Bronchial epithelial cell (primary cell): ENCODE results near the gene CD36. TPM values are rescaled to one million over a fixed set of nuclear protein-coding genes. Genes with fewer than 3 reads are reported as not detected.

Experiments
- DNase-seq: peaks from one replicate; pipeline ENCODE4 v3.0.0-alpha.2; 2010; ENCODE audit warnings: low read depth
- FAIRE-seq: peaks from 2 replicates; lab custom pipeline; 2011; peaks lifted over from hg19 to GRCh38; lab: Jason Lieb, UNC
- H3K27me3 ChIP-seq: 2 replicates; pipeline ENCODE4 v1.5.1; 2011; ENCODE audit warnings: low read length; ENCODE audit not compliant: control insufficient read depth, insufficient read depth
- H3K36me3 ChIP-seq: 2 replicates; pipeline ENCODE4 v1.5.1; 2011; ENCODE audit warnings: low read length; ENCODE audit not compliant: control insufficient read depth, insufficient read depth
- H3K4me3 ChIP-seq: 2 replicates; pipeline ENCODE4 v1.5.1; 2011; ENCODE audit warnings: mild to moderate bottlenecking, low read depth, low read length, control low read depth
- CTCF ChIP-seq: IDR thresholded peaks from 2 replicates; pipeline ENCODE4 v1.5.1; 2011; ENCODE audit warnings: mild to moderate bottlenecking, moderate library complexity, low read length, control low read depth, inconsistent platforms; ENCODE audit not compliant: insufficient read depth, severe bottlenecking
- total RNA-seq: library from RNA; depleted of rRNA; stranded (reverse); fragments of >200 nt; gene quantifications from 2 replicates; pipeline ENCODE4 v1.2.1, GENCODE V29; 2014

CD36 gene
- total RNA-seq, 1 donor from 2014 or later = 1.3 TPM

GRCh38 chr7:80640846-80641245 is 2.4 kb downstream of the CD36 start:
- no peak overlapping the region for H3K4me3 ChIP-seq
- FAIRE-seq (no peak), DNase-seq (peak; percentile 72)
- no peaks in the 10 kb centered on the region for H3K36me3 ChIP-seq
- no peak for TF ChIP-seq CTCF
- no peaks in the 10 kb centered on the region for H3K27me3 ChIP-seq

GRCh38 chr7:80641548-80641947 is 3.1 kb downstream of the CD36 start:
- FAIRE-seq (no peak), DNase-seq (no peak)
- H3K36me3 ChIP-seq = no peaks in the 10 kb centered on the region
- no peak overlapping the region for H3K4me3 ChIP-seq
- H3K27me3 ChIP-seq = no peaks in the 10 kb centered on the region
- no peak for TF ChIP-seq CTCF

- DNase-seq (no peak), FAIRE-seq (no peak)
- no peak for TF ChIP-seq CTCF
- H3K27me3 ChIP-seq = no peaks in the 10 kb centered on the region
- no peaks in the 10 kb centered on the region for H3K36me3 ChIP-seq
- H3K4me3 ChIP-seq = no peak overlapping the region
Observed at GRCh38 chr7:80642871-80643270, 4.4 kb downstream of the CD36 start.

- Histone ChIP-seq H3K36me3 (no peaks in the 10 kb centered on the region), H3K4me3 (no peak overlapping the region), H3K27me3 (no peaks in the 10 kb centered on the region)
- FAIRE-seq (no peak), DNase-seq (peak; percentile 88)
- no peak for TF ChIP-seq CTCF
Observed at GRCh38 chr7:80643336-80643915, 5.0 kb downstream of the CD36 start.

- Histone ChIP-seq H3K4me3 (no peak overlapping the region), H3K27me3 (no peaks in the 10 kb centered on the region), H3K36me3 (no peaks in the 10 kb centered on the region)
- DNase-seq (peak; percentile 48), FAIRE-seq (no peak)
- no peak for TF ChIP-seq CTCF
Observed at GRCh38 chr7:80644054-80644453, 5.6 kb downstream of the CD36 start.
